ENCODE results near the gene SBK3.

DNA sequence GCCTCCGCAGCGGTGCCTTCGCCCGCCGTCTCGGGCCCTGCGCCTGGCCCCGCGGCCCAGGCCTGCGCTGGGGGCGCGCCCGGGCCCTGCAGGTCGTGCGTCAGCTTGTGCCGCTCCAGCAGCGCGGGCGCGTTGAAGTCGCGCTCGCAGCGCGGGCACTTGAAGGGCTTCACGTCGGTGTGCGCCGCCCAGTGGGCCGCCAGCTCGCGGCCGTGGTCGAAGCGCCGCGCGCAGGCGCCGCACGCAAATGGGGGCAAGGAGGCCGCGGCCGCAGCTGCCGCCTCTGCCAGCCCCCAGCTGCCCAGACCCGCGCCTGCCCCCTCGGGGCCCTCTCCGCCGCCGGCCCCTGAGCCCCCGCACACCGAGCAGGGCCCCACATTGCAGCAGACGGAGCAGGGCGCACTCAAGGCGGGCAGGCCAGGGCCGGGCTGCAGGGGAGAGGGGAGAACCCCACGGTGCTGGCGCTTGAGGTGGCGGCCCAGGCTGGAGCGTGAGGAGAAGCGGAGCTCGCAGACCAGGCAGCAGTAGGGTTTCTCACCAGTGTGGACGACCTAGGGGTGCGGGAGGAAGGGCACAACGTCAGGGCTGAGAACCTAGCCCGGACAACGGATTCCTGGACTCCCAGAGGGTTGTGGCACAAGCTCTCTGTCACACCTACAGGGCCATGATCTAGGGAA lies 47.9 kb upstream of the SBK3 start:
- TF ChIP-seq, protein P1, sequence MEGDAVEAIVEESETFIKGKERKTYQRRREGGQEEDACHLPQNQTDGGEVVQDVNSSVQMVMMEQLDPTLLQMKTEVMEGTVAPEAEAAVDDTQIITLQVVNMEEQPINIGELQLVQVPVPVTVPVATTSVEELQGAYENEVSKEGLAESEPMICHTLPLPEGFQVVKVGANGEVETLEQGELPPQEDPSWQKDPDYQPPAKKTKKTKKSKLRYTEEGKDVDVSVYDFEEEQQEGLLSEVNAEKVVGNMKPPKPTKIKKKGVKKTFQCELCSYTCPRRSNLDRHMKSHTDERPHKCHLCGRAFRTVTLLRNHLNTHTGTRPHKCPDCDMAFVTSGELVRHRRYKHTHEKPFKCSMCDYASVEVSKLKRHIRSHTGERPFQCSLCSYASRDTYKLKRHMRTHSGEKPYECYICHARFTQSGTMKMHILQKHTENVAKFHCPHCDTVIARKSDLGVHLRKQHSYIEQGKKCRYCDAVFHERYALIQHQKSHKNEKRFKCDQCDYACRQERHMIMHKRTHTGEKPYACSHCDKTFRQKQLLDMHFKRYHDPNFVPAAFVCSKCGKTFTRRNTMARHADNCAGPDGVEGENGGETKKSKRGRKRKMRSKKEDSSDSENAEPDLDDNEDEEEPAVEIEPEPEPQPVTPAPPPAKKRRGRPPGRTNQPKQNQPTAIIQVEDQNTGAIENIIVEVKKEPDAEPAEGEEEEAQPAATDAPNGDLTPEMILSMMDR (IDR thresholded peaks at IDR 0.05): no peak
- TF ChIP-seq POLR2A (IDR thresholded peaks at IDR 0.05) (no peak), POLR2AphosphoS5 (IDR thresholded peaks at IDR 0.05) (no peak), EP300 (IDR thresholded peaks at IDR 0.05) (no peak)

All from upper lobe of left lung (tissue), 4 donors.